NOMO-1 treated with DMSO at 0.1 percent for 48 hours (cell line): ENCODE data around the gene FTO.
"Not testable (repeated sequence)": the region's sequence is repeated elsewhere in the genome, so short reads cannot be mapped to it uniquely, and the experiment has no call there.

Experiments
- DNase-seq: peaks from one replicate; lab custom pipeline; 2025; ENCODE audit not compliant: unreplicated experiment; lab: John Stamatoyannopoulos, UW

FTO gene

DNA sequence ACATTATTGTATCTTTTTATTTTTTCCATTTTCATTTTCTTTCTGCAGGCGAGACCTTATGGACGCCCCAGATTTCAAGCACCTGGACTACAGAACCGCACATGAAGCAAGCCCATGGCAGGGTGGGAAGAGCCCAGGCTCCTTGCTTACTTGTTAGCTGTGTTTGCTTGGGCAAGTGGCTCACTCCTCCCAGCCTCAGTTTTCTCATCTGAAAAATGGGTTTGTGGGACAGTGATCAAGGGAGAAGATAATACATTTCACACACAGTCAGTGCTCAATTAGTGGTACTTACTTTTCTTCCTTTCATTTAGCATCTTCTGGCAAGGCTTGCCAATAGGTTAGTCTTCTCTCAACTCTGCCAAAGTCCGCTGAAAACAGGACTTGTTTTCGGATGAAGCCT, 465.2 kb downstream of the FTO start:
- DNase-seq = no peak

DNA sequence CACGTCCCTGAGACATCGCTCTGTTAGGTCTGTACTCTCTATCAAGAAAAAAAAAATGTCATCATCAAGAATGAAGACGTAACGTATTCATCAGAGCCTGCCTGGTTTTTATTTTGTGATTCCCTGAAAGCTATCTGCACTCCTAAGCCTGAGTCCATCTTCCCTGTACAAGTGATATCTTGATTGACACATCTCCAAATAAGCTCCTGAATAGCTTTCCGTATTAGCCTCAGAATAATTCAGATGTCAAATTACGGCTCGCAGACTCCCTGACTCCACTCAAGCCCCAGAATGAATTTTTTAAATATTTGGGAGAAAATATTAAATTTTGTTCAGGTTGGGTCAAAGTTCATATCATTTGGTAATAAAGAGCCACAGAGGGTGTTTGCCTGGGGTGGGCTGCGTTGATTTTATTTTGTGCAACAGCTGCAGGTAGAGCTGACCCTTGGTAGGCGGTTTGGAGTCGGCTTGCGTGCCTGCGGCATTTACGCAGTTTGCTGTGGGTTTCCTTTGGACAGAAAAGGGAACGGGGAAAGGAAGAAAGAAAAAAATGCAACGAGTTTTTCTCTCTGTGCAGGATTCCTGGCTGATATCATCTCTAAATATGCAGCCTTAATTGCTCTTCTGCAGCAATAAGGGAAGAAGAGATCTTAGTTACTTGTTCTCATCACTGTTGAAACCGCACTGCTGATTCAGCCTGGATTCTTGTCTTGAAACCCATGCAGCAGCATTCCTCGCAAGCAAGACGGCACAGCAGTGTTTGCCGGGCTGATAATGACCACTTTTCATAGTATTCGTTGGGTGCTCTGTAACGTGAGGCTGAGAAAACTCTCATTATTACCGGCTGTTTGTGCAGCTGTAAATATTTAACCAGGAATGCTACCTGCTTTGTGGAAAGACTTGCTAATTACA, 467.9 kb downstream of the FTO start:
- DNase-seq = peak; percentile 72

GRCh38 chr16:54173490-54173889, 469.5 kb downstream of the FTO start:
- no peak for DNase-seq

GRCh38 chr16:54174201-54174600, 470.2 kb downstream of the FTO start:
- no peak for DNase-seq

GRCh38 chr16:54174750-54175149, 470.8 kb downstream of the FTO start:
- DNase-seq = peak; percentile 54

DNA sequence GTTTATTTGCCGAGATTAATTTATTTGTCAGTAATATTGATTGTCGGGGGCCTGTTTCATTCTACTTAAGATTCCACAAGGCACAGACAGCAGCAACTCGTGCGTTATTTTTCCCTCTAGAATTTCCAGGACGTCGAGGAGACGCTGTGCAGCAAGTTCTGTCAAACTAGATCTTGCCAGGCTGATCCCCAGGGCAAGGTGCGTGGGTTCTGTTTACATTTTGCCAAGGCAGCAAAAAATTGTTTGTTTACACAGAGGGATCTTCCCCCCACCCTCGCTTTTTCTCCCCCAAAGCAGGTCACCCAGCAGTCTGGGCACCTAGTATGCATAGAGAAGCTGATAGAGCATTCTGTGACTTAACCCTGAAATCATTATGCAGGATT, 471.2 kb downstream of the FTO start:
- DNase-seq = no peak

GRCh38 chr16:54175552-54176375, 471.8 kb downstream of the FTO start:
- DNase-seq = peak; percentile 34

DNA sequence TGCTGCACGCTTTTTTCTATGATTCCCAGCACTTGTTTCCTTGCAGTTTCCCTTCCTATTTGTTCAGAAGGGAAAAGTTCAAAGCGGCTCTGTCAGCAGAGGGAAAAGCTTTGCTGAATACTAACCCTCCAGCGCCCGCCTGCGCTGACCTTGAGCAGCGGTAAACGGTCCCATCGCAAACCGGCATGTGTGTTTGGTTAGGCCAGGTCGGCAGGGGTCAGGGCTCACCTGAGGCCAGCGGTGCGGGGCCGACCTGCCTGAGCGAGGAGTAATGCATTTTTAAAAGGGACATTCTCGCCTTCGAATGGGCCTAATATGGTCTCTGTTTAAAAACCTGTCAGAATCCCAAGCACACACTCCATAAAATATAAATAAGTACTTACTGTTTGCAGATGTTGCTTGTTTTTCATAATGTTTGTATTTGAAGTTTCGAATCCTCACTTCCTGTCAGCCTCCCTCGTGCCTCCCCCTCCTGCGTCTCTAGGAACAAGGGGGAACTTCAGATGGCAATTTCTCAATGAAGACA, 472.5 kb downstream of the FTO start:
- DNase-seq = peak; percentile 63

DNA sequence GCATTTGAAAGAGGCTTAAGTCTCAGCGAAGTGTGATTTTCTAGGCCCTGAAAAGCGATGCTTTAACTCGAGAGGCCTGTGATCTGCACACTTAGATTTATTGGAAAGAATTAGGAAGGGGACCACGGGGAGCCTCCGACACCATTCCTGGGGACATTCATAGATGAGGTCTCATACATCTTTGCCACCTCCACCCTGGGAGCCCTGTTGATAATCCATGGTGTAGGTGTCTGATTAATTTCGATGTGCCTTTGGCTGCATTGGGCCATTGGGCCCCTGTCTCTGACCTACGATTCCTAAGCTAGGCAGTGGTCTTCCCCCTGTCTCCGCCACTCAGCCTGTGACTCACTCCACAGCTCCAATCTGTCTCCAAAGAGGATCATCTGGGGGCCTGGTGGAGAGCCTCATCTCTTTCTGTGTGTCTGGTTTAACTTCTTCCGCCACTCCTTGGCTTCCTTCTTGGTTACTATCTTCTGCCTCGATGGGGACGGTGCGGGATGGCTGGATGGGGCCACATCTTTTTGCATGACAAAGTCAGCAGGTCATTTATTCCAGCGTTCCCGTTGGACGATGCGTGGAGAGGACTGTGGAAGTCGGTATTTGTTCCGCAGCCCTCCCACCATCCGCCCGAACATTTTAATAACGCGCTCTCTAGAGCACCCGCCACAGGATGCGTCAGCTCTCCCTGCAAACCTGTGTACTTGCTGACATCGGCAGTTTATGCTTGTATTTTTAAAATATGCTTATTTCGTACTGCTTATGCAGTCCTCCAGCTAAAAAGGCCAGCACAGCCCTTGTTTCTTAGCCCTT, 473.3 kb downstream of the FTO start:
- DNase-seq = no peak

DNA sequence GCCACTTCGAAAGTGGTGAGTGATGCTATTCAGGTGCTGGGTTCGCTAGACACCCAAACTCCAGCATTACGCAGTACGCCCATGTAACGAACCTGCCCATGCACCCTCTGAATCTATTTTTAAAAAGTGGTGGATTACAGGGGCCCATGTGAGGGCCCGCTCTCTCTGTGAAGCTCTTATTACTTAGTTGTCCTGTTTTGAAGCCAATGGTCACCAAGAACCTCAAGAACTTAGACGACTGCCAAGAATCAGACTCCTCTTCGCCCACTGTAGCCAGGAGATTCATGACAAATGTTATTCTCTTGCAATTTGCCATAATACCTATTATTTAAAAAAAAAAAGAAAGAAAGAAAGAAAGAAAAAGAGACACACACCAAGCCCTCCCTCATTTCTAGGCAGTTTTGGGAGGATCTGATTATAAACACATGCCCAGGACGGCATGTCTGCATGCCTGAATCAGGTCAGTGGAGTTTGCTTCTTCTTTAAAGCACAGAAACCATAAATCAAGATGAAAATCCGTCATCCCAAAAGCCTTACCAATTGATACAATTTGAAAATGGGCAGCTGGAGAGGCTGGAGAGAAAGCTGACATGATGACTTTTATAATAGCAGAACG, 474.0 kb downstream of the FTO start:
- no peak for DNase-seq

DNA sequence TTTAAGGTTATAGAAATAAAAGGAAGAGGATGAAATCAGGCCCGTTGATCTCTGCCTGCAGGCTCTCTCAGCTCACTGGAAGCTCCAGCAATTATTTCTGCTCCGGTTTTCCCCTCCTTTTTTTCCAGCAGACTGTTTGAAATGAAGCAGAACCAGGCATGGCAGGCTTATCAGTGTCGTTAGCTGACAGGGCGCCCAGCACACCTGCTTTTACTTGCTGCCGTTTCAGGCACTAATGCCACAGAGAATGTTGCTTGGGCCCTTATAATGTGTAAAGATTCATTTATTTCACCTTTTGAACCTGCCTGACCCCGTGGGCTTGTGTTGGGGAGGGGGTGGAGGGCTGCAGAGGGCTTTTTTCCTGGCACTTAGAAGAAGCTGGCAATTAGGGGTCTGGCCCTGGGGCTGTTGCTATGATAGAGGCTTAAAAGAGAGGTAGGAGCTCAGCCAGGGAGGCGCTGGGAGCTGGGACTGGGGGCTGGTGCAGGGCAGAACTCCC, 474.6 kb downstream of the FTO start:
- no peak for DNase-seq

GRCh38 chr16:54180421-54181359, 476.7 kb downstream of the FTO start:
- no peak for DNase-seq

DNA sequence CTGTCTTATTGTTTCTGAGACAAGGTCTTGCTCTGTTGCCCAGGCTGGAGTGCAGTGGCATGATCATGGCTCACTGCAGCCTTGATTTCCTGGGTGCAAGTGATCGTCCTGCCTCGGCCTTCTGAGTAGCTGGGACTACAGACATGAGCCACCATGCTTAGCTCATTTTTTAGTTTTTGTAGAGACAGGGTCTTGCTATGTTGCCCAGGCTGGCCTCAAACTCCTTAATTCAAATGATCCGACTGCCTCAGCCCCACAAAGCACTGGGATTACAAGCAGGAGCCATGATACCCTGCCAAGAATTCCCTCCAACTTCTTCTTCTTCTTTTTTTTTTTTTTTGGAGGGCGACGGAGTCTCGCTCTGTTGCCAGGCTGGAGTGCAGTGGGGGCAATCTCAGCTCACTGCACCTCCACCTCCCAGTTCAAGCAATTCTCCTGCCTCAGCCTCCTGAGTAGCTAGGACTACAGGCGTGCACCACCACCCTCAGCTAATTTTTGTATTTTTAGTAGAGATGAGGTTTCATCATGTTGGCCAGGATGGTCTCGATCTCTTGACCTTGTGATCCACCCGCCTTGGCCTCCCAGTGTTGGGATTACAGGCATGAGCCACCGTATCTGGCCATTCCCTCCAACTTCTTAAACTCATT, 477.9 kb downstream of the FTO start:
- not testable (repeated sequence) for DNase-seq

DNA sequence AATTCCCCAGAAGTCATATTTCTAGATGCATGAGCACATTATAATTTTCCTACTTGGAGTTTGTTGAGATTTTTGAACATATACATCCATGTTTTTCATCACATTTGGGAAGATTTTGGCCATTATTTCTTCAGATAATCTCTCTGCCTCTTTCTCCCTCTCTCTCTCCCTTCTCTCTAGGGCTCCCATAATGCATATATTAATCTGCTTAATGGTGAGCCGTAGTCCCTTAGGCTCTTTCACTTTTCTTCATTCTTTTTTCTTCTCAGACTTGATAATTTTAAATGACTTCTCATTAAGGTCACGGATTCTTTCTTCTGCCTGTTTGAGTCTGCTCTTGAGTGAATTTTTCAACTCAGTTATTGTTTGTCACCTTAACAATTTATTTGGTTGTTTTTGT, 481.1 kb downstream of the FTO start:
- DNase-seq = no peak

DNA sequence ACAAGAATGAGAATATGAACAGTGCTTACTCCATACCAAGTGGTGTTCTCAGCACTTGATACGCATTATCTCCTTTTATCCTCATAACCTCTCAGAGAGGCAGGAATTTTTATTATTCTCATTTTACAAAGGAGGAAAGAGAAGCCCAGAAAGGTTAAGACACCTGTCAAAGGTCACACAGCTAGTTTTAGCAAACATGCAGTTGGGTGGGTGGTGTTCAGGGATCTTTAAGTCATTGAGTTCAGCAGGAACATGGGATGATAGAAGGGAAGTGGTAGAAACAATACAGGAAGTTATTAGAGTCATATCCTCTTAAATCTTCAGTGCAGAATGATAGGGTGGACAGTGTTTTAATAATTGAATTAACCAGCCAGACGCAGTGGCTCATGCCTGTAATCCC, 487.2 kb downstream of the FTO start:
- peak; percentile 31 for DNase-seq

DNA sequence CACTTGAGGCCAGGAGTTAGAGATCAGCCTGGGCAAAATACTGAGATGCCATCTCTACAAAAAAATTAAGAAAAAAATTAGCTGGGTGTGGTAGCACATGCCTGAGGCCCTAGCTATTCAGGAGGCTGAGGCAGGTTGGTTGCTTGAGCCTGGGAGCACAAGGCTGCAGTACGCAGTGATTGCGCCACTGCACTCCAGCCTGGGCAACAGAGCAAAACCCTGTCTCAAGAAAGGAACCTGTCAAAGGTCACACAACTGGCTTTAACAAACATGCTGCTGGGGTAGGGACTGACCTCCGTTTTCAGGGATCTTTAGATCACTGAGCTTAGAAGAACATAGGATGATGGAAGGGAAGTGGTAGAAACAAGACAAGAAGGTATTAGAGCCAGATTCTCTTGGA, 487.6 kb downstream of the FTO start:
- DNase-seq = peak; percentile 16

DNA sequence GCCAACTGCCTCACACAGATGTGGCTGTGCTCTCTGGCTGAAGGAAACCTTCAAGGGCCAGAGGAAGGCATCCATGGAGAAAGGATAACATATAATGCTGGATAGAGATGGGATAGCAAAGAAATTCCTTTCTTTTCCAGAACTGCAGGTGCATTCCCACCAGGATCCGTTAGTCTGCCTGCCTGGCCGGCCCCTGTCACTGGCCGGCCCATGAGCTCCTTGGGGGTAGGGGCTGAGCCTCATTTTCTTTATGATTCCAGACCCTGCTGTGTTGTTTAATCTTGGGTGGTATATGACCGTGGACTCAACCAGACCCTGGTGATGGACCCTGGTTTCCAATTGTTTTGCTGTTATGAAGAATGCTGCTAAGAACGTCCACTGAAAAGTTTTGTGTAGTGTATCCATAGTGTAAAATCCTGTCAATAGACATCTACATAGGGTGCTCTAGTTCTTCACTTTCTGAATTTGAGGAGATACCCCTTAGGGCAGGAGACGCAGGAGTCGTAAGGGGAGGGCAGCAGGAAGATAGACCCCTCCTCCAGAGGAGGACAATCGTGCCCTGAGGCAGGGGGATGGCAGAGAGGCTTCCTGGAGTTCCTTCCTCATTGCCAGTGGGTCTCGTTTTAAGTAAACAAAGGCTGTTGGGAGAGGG, 489.2 kb downstream of the FTO start:
- DNase-seq = no peak

GRCh38 chr16:54193665-54194333, 489.8 kb downstream of the FTO start:
- DNase-seq = peak; percentile 79
